ENCODE results near the gene DNAH6.

The DNAH6 gene

GRCh38 chr2:84701880-84702279 is 185.6 kb downstream of the DNAH6 start:
- DNase-seq = no peak

GRCh38 chr2:84702941-84703340 is 186.6 kb downstream of the DNAH6 start:
- DNase-seq = no peak

GRCh38 chr2:84703831-84704230 is 187.5 kb downstream of the DNAH6 start:
- DNase-seq = no peak

- DNase-seq = no peak
These were observed 188.4 kb downstream of the DNAH6 start for GRCh38 chr2:84704505-84705244.

GRCh38 chr2:84705858-84706257 is 189.6 kb downstream of the DNAH6 start:
- DNase-seq = no peak

- DNase-seq = no peak
These were observed 192.1 kb downstream of the DNAH6 start for GRCh38 chr2:84708442-84708841.

GRCh38 chr2:84711651-84712050 is 195.4 kb downstream of the DNAH6 start:
- no peak for DNase-seq

GRCh38 chr2:84713441-84713840 is 197.1 kb downstream of the DNAH6 start:
- no peak for DNase-seq

- DNase-seq = no peak
These were observed 200.3 kb downstream of the DNAH6 start for GRCh38 chr2:84716564-84716963.

- DNase-seq = no peak
These were observed 201.0 kb downstream of the DNAH6 start for GRCh38 chr2:84717302-84717701.

- peak; percentile 6 for DNase-seq
These were observed 203.1 kb downstream of the DNAH6 start for GRCh38 chr2:84719434-84719833.

- no peak for DNase-seq
These were observed 207.5 kb downstream of the DNAH6 start for GRCh38 chr2:84723831-84724230.

- DNase-seq = no peak
These were observed 209.4 kb downstream of the DNAH6 start for GRCh38 chr2:84725717-84726116.

GRCh38 chr2:84727315-84727714 is 211.0 kb downstream of the DNAH6 start:
- no peak for DNase-seq

- DNase-seq = no peak
These were observed 212.9 kb downstream of the DNAH6 start for GRCh38 chr2:84729224-84729623.

- no peak for DNase-seq
These were observed 214.9 kb downstream of the DNAH6 start for GRCh38 chr2:84731185-84731584.

- DNase-seq = no peak
These were observed 216.8 kb downstream of the DNAH6 start for GRCh38 chr2:84732897-84733778.

- DNase-seq = no peak
These were observed 219.1 kb downstream of the DNAH6 start for GRCh38 chr2:84735389-84735788.

- peak; percentile 31 for DNase-seq
These were observed 225.0 kb downstream of the DNAH6 start for GRCh38 chr2:84741182-84741822.

- no peak for DNase-seq
These were observed 232.0 kb downstream of the DNAH6 start for GRCh38 chr2:84748341-84748740.

GRCh38 chr2:84749442-84749841 is 233.1 kb downstream of the DNAH6 start:
- no peak for DNase-seq

- DNase-seq = no peak
These were observed 238.8 kb downstream of the DNAH6 start for GRCh38 chr2:84755096-84755495.

- no peak for DNase-seq
These were observed 241.3 kb downstream of the DNAH6 start for GRCh38 chr2:84757648-84758047.

- DNase-seq = no peak
These were observed 250.5 kb downstream of the DNAH6 start for GRCh38 chr2:84766791-84767190.
